HEK293 (cell line): ENCODE measurements around the gene HIF3A.

Source experiments
- CTCF ChIA-PET: fragments of 350-600 bp; formaldehyde crosslinking; extraction: SDS; loops from one replicate; lab custom pipeline; 2021; ENCODE audit warnings: antibody characterized with exemption; lab: Yijun Ruan, JAX
- POLR2A ChIA-PET: fragments of 300-600 bp; formaldehyde crosslinking; extraction: SDS; loops from one replicate; lab custom pipeline; 2020; ENCODE audit warnings: antibody characterized with exemption, inconsistent platforms; lab: Yijun Ruan, JAX
- H3K27ac ChIP-seq: fragments of 200-500 bp; sonication (Bioruptor generic); 2 replicates; pipeline ENCODE4 v1.5.1; 2014; ENCODE audit warnings: low read depth, low read length, control low read depth, inconsistent platforms; ENCODE audit errors: extremely low read depth
- H3K36me3 ChIP-seq, 2 experiments: fragments of 200-500 bp in 1 of 2; sonication (Bioruptor generic) in 1 of 2; 1 replicate in 1 of 2; 2 replicates in 1 of 2; pipeline ENCODE4 v1.5.1; 2014 to 2017; ENCODE audit warnings: inconsistent platforms in 2 of 2, low read length in 2 of 2; ENCODE audit not compliant: control insufficient read depth in 2 of 2, insufficient read depth in 1 of 2
- H3K4me1 ChIP-seq: fragments of 200-500 bp; sonication (Bioruptor generic); 2 replicates; pipeline ENCODE4 v1.5.1; 2014; ENCODE audit warnings: mild to moderate bottlenecking, low read length, inconsistent platforms; ENCODE audit not compliant: control insufficient read depth, insufficient read depth
- H3K4me3 ChIP-seq: 2 replicates; pipeline ENCODE4 v1.5.1; 2011; ENCODE audit warnings: low read depth, mild to moderate bottlenecking, control low read depth, low read length, moderate library complexity
- H3K9me3 ChIP-seq: fragments of 200-500 bp; sonication (Bioruptor generic); 2 replicates; pipeline ENCODE4 v1.5.1; 2014; ENCODE audit warnings: low read depth, low read length, inconsistent platforms; ENCODE audit not compliant: control insufficient read depth, insufficient read depth
- CTCF ChIP-seq: fragments of 450-650 bp; formaldehyde crosslinking; IDR thresholded peaks from 2 replicates; pipeline ENCODE4 v1.5.1; 2016; ENCODE audit warnings: missing biosample characterization, missing genetic modification characterization
- PRDM10 ChIP-seq: fragments of 450-650 bp; formaldehyde crosslinking; IDR thresholded peaks from 2 replicates; pipeline ENCODE4 v1.5.1; 2016; ENCODE audit warnings: missing biosample characterization, missing genetic modification characterization
- PRDM4 ChIP-seq: fragments of 450-650 bp; formaldehyde crosslinking; IDR thresholded peaks from 2 replicates; pipeline ENCODE4 v1.5.1; 2017; ENCODE audit warnings: missing biosample characterization, missing genetic modification characterization
- REST ChIP-seq: fragments of 450-650 bp; formaldehyde crosslinking; IDR thresholded peaks from 2 replicates; pipeline ENCODE4 v1.5.1; 2016; ENCODE audit warnings: missing biosample characterization, missing genetic modification characterization
- SCRT2 ChIP-seq: fragments of 450-650 bp; formaldehyde crosslinking; IDR thresholded peaks from 2 replicates; pipeline ENCODE4 v1.5.1; 2016; ENCODE audit warnings: missing biosample characterization, missing genetic modification characterization
- ZBTB44 ChIP-seq: fragments of 450-650 bp; IDR thresholded peaks from 2 replicates; pipeline ENCODE4 v1.5.1; 2018; ENCODE audit warnings: missing biosample characterization, mild to moderate bottlenecking, missing genetic modification characterization
- ZBTB8A ChIP-seq: fragments of 450-650 bp; formaldehyde crosslinking; IDR thresholded peaks from 2 replicates; pipeline ENCODE4 v1.5.1; 2016; ENCODE audit warnings: missing biosample characterization, missing genetic modification characterization
- ZFP69B ChIP-seq: fragments of 450-650 bp; formaldehyde crosslinking; IDR thresholded peaks from 2 replicates; pipeline ENCODE4 v1.5.1; 2016; ENCODE audit warnings: missing biosample characterization, missing genetic modification characterization
- ZNF157 ChIP-seq: fragments of 450-650 bp; formaldehyde crosslinking; IDR thresholded peaks from 2 replicates; pipeline ENCODE4 v1.5.1; 2016; ENCODE audit warnings: missing biosample characterization, missing genetic modification characterization

The HIF3A gene

GRCh38 chr19:46364359-46364758 lies 67.5 kb downstream of the HIF3A start:
- ChIA-PET CTCF (interaction anchor here (0.5 to 2.1 kb wide), 6 partner anchors 9 to 283 kb away, joined by 3 to 10 read pairs (median 4); partner anchors contain the start of gene PPP5C), POLR2A (no interaction called here)
- 0 out of 2 replicates have a peak, but pooled peaks cover 3% of the 10 kb centered on the region for H3K4me1 ChIP-seq
- H3K4me3 ChIP-seq, result no peak overlapping the region
- no peak overlapping the region for H3K27ac ChIP-seq
- H3K9me3 ChIP-seq, result no peaks in the 10 kb centered on the region
- H3K36me3 ChIP-seq, result peaks cover 51 to 55% of the 10 kb centered on the region in 2 experiments
- TF ChIP-seq ZNF157 (tag by site-specific recombination) (no peak), ZFP69B (tag by site-specific recombination) (no peak), REST (tag by site-specific recombination) (no peak), CTCF (tag by site-specific recombination) (no peak), ZBTB8A (tag by site-specific recombination) (no peak)

- H3K4me1 ChIP-seq, result 0 out of 2 replicates have a peak, but pooled peaks cover 3% of the 10 kb centered on the region
- H3K27ac ChIP-seq, result no peak overlapping the region
- no peak overlapping the region for H3K4me3 ChIP-seq
- CTCF ChIA-PET, result interaction anchor here (0.6 to 2.1 kb wide), 3 partner anchors 19 to 162 kb away, joined by 4 to 10 read pairs (median 5); partner anchors contain the start of gene PPP5C
- POLR2A ChIA-PET, result no interaction called here
- peaks cover 46 to 55% of the 10 kb centered on the region in 2 experiments for H3K36me3 ChIP-seq
- TF ChIP-seq PRDM4 (tag by site-specific recombination) (no peak), ZBTB44 (0 out of 2 replicates have a peak, but pooled peaks have one; percentile 52)
- TF ChIP-seq, all 188 proteins: peak for 1
- no peaks in the 10 kb centered on the region for H3K9me3 ChIP-seq
Observed at GRCh38 chr19:46365561-46365960, 68.7 kb downstream of the HIF3A start.

GRCh38 chr19:46366620-46367292 lies 69.9 kb downstream of the HIF3A start:
- 0 out of 2 replicates have a peak, but pooled peaks cover 3% of the 10 kb centered on the region for H3K4me1 ChIP-seq
- ChIA-PET POLR2A (interaction anchor here (0.6 kb wide), 1 partner anchor 153 kb away, joined by 6 read pairs; no protein-coding TSS in a partner anchor), CTCF (interaction anchor here (0.6 kb wide), 1 partner anchor 12 kb away, joined by 5 read pairs; no protein-coding TSS in a partner anchor)
- H3K9me3 ChIP-seq, result no peaks in the 10 kb centered on the region
- peaks cover 36 to 63% of the 10 kb centered on the region in 2 experiments for H3K36me3 ChIP-seq
- no peak overlapping the region for H3K4me3 ChIP-seq
- H3K27ac ChIP-seq, result no peak overlapping the region
- TF ChIP-seq SCRT2 (tag by site-specific recombination) (no peak), PRDM10 (tag by site-specific recombination) (0 out of 2 replicates have a peak, but pooled peaks have one; percentile 17)
